NCI-H146 treated with DMSO at 0.1 percent for 48 hours (cell line): ENCODE measurements around the gene BEND4.
"Not testable (repeated sequence)": the region's sequence is repeated elsewhere in the genome, so short reads cannot be mapped to it uniquely, and the experiment has no call there.

ENCODE experiments used
- DNase-seq: peaks from one replicate; lab custom pipeline; 2025; ENCODE audit not compliant: unreplicated experiment; lab: John Stamatoyannopoulos, UW

The BEND4 gene

GRCh38 chr4:42152507-42153504 is at the start of gene BEND4:
Gene BEND4 (minus strand): TSS chr4:42152655. CDS start chr4:42152143, 512 bp downstream.
- no peak for DNase-seq

- DNase-seq = no peak
Observed at GRCh38 chr4:42197341-42197740, 44.9 kb upstream of the BEND4 start.

DNA sequence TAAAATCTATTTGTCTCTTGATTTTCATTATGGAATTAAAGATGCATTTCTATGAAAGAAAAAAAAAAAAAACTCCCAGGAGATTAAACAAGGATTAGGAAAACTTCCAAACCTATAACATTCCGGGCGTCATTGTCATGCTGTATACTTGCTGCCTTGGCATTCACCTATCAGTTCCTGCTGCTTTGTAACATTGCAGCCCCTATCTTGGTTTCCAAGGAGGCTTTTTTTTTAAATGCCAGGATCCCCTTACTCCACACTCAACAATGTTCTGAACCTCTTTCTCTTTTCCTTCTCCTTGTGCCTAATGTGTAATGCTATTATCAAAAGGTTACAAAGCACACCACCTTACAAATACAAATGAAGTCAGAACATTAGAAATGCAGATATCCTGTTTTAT is 20.5 kb upstream of the BEND4 start:
- no peak for DNase-seq

DNA sequence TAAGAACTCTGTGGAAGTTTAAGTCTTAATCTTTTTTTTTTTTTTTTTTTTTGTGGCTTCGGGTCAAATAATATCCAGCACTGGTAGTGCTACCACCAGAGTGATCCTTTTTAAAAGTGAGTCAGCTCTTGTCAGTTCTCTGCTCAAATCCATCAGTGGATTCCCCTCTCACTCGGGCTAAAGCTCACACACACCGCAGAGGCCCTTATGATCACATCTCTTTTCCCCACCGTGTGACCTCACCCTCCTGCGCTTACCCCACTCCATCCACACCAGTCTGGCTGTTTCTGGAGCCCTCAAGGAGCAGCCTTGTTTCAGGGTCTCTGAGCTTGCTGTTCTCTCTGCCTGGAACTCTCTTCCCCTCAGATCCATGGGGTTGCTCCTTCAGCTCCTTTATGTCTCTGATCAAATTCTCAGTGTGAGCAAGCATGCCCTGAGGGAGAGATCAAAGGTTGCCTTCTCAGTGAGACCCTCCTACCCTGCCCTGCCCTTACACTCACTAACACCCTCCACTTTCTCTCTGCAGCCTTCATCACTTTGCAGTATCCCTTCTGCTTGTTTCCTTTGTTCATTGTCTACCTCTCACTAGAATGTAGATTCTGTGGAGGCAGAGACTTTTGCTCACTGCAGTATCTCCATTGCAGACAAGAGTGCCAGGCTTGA is 19.8 kb upstream of the BEND4 start:
- no peak for DNase-seq

GRCh38 chr4:42167709-42168108 is 15.3 kb upstream of the BEND4 start:
- no peak for DNase-seq

DNA sequence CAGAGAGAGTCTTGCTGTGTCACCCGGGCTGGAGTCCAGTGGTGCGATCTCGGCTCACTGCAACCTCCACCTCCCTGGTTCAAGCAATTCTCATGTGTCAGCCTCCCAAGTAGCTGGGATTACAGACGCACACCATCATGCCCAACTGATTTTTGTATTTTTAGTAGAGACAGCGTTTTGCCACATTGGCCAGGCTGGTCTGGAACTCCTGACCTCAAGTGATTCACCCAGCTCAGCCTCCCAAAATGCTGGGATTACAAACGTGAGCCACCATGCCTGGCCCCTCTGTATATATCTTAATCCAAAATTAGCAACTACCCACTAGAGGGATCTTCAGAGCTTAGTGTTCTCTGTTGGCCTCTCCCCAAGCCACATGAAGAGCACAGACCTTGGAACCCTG is 13.7 kb upstream of the BEND4 start:
- not testable (repeated sequence) for DNase-seq

- no peak for DNase-seq
Observed at GRCh38 chr4:42159271-42160001, 7.0 kb upstream of the BEND4 start.

DNA sequence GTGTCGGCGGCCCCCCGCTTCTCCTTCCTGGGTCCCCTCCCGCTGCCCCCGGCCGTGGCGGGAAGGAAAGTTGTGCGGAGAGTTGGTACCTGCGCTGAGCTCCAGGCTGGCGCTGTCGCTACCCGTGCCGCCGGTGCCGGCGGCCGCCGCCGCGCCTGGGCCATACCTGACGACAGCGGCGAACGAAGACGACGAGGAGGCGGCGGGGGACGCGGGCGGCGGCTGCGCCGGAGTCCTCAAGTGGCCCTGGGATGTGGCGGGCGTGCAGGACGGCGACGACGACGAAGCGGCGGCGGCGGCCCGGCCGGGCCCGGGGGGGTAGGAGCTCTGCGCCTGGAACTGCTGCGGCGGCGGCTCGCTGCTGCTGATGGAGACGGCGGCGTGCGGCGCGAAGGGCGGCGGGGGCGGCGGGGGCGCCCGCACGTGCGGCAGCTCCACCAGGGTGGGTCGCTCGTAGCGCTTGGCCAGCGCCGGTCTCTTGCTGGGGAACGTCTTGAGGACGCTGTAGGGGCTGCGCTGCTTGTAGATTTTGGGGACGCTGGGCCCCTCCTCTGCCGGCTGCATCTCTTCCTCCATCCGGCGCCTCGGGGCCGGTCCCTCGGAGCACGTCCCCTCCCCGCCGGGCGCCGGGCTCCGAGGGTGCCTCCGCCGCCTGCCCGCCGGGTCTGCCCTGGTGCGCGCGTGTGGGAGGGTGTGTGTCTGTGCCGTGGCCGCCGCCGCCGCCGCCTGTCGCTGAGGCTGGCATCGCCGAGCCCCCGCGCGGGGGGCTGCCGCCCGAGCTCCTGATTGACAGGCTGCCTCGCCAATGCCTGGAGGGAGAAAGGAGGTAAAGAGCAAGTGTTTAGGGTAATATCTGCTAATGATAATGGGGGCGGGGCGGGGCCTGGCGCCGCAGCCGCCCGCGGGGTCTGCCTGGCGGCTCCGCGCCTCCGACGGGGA is 618 bp downstream of the BEND4 start:
- peak; percentile 17 for DNase-seq

DNA sequence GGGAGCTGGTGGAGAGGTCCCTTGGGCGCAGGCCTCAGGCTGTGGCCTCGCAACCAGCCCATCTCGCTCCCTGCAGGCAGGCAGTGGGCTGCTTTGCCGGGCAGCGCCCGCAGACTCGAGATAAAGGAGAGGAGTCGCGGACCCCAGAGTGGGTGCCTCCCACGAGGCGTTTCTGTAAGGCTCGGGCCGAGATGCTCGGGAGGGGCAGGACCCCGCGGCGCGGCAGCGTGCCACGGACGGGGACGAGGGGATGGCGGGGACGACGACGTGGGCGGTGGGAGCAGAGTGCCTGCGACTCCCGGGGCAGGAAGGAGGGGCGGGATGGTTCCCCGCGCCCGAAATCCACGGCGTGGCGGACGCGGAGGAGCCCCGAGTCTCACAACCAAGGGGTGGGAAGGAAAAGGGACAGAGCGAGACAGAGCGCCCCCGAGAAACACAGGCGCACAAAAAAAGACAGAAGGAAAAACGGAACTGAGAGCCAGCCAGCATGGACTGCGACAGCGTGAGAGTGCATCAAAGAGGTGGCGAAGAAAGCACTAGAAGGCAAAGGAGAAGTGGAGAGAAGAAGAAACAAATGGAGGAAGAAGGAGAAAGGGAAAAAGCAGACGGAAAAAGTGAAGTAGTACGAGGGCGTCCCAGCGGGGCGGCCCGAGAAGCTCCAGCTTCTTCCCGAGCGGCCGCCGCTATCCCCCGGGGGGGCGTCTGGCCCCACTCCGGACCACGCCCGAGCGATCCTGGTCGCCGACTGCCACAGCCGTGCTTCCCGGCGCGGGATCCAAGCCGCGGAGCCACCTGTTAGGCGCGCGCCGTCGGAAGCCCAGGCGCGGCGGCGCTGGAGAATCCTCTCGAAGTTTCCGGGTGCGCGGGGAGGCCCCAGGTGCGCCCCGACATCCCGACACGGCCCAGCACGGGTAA is 1.5 kb downstream of the BEND4 start:
- no peak for DNase-seq

DNA sequence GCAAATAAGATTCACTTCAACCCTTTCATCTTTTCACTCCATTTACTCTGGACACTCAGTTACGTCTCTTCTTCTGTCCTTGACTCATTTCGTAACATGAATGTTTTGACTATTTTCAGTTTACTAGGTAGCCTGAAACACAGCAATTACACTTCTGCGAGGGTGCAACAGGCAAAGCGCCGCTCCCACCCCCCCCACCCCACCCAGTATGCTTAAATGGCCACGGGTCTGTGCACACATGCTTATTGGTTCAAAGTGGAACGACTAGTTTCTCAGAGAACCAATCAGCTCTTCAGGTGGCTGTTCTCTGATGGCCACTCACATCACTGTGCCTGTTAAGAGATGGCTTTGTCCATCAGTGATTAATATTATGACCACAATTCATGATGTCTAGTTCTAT is 3.5 kb downstream of the BEND4 start:
- no peak for DNase-seq

- no peak for DNase-seq
Observed at GRCh38 chr4:42148425-42148824, 4.0 kb downstream of the BEND4 start.

GRCh38 chr4:42144028-42144427 is 8.4 kb downstream of the BEND4 start:
- DNase-seq = no peak

DNA sequence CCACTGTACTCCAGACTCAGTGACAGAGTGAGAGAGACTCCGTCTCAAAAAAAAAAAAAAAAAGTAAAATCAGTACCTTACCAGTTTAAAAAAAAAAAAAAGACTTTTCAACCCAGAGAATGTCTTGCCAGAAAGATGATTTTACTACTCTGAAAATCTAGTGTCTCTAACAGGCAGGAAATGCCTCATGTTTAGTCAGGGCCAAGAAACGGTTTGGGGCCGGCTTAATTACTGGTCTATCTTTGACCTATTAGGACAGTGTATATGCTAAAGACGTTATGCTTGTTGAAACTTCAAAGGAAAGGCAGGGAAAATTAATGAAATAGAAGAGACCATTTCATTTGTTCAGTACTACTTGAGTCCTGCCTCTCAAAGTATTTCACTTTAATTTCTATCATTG is 9.9 kb downstream of the BEND4 start:
- no peak for DNase-seq

- no peak for DNase-seq
Observed at GRCh38 chr4:42136371-42136770, 16.1 kb downstream of the BEND4 start.

DNA sequence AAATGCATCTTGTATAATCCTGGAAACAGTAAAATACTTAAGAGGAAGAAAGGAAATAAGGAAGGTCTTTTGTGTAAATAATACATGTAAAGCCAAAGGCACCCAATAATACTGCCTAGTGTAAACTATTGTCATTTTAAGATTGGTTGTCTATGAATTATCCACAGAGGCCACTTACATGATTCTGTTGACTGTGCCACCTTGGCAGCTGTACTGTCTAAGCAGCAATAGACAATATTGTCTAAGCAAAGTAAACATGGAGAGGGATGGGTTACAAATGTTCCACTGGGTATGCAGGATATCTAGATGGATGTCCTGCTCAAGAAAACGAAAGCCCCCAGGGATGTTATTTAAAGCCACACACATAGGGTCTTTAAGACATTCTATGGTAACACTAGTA is 19.4 kb downstream of the BEND4 start:
- DNase-seq = no peak

GRCh38 chr4:42132099-42132498 is 20.4 kb downstream of the BEND4 start:
- no peak for DNase-seq

GRCh38 chr4:42123071-42123644 is 29.3 kb downstream of the BEND4 start:
- DNase-seq = no peak

DNA sequence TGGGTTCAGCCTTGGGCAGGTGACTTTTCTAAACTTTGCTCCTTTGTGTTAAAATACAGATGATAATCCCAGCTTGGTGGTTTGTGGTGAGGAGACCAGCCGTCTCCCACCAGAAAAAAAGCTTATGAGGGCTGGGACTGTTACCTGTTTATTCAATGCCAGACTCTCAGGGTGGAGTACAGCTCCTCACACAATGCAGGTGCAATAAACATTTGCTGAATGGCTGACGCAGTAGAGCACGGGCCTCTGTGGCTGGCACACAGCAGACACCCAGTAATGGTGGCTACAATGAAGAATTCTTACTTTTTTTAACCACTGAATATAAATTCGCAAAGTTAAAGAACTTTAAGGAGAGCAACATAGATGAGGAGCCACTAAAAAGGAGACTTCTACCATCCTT is 30.2 kb downstream of the BEND4 start:
- DNase-seq = no peak

GRCh38 chr4:42119886-42120285 is 32.6 kb downstream of the BEND4 start:
- no peak for DNase-seq
